GM08714 (cell line): ENCODE results near the gene GPR146.

Experiments used
- H3K4me3 ChIP-seq: fragments of 200-500 bp; sonication (Bioruptor generic); 2 replicates; pipeline ENCODE4 v1.5.1; 2014; ENCODE audit warnings: mild to moderate bottlenecking, low read length, inconsistent platforms
- ZNF274 ChIP-seq: IDR thresholded peaks from 2 replicates; pipeline ENCODE4 v1.6.1; 2012; ENCODE audit warnings: mild to moderate bottlenecking, low read depth, low read length

The GPR146 gene

DNA sequence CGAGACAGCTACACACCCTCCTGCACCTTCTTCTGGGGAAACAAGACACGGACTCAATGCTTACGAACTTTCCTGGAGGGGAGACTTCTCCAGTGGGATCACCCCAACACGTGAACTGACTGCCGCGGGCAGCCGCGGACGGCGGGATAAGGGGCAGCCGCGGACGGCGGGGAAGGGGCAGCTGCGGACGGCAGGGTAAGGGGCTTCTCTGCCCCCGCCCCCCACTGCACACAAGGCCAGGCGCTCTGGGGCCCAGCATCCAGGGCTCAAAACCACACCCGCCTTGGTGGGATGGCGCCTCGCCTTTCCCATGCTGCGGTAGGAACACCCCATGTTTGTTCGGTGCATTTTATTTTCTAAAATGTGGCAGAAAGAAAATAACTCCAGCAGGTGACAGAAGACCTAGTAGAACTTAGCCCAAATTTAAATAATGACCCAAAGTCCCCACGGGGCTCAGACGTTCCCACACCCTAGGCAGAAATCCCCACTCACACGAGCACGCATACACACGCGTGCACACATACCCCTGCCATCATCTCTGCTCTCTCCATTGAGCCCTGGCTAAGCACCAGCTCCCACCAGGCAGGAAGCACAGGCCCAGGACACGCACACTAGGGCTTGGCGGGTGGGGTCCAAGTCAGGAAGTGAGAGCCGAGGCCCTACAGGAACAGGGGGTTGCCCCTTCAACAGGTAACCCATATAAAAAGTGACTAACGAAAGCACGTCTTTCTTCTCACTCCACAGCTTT lies 26.6 kb upstream of the GPR146 start:
- TF ChIP-seq ZNF274 = no peak
- H3K4me3 ChIP-seq = no peak overlapping the region

DNA sequence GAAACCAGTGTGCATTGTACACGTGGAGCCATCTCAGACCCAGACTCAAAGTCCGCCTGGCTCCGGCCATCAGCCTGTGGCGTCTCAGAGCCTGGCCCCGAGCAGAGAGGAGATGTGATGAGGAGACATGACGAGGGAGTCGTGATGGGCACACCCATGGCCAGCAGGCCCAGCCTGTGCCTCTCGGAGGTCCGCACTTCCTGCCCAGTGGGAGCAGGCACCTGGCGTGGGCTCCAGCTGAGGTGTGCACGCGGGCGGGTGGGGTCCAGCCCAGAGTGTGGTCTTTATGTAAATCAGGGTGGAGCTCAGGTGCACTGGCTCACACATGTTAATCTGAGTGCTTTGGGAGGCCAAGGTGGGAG lies 26.0 kb upstream of the GPR146 start:
- TF ChIP-seq ZNF274 = no peak
- H3K4me3 ChIP-seq = no peak overlapping the region

DNA sequence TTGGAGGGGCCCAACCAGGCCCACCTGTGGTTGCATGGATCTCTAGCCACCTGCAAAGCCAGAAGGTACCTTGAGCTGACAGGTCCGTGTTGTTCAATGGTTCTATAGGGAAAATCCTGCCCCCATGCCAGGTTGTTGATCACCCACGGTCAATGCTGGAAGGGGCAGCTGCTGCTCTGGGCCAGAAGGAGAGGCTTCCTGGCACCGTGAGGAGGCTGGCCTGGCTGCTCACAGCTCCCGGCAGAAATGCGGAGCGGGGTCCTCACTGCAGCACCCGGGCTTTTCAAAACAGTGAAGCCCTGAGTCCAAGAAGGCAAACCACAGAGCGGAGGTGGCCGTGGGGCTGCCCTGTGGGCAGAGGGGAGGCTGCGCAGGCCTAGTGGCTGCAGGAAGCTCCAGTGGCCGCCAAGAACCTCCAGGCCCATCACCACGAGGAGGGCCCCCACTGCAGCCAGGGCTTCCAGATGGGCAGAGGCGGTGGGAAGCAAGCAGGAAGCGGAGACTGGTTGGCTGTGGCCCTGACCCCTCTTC lies 25.0 kb upstream of the GPR146 start:
- H3K4me3 ChIP-seq = no peak overlapping the region
- no peak for TF ChIP-seq ZNF274

DNA sequence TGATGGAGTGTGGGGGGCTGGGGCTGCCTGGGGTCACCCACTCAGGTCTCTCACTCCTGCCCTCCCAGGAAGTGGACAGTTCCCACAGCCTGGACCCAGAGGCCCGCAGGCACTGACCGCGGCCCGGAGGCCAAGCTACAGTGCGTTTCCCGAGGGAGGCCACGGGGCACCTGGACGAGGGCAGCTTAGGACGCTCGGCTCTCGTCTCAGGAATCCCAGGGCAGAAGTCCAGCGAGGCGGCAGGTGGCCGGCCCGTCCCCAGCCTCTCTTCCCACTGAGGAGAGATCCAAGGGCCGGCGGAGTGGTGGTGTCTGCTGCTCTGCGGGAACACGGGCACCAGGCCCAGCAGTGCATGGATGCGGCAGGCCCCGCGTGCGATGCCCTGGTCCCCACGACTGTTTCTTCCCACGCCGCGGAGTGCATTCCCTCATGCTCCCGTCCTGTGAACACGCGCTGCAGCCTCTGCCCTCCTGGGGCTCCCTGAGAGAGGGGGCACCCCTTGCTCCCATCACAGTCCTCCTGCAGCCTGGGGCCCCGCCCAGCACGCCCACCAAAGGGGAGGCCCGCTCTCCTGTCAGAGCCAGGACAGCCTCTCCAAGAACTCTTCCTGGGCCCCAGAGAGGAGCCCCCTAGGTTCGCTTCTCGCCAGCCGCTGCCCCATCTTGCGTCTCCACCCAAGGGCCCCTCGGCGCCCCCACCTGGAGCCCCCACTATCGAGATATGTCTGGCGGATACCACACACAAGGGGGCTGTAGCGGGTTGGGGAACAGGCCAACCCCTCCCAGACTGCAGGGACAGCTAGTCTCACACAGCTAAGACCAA lies 24.3 kb upstream of the GPR146 start:
- no peak for TF ChIP-seq ZNF274
- H3K4me3 ChIP-seq = no peak overlapping the region

- no peak for TF ChIP-seq ZNF274
- H3K4me3 ChIP-seq = no peak overlapping the region
These were observed 23.5 kb upstream of the GPR146 start for GRCh38 chr7:1020849-1021251.

DNA sequence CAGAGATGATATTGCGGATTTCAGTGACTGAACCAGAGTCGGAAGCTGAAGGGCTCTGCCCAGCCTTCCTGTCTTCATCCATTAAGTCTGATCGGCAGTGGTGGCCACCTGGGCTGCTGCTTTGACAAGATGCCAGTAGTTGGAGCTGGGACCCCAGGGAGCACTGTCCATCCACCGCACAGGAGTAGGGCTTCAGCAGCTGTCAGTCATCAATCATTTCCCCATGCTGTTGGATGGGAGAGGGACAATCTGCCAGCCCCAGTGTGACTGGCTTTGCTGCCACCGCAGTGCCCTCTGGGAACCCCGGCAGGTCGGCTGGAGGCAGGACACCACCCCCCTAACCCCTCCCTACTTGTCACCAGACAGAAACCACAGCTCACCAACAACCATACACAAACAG lies 23.0 kb upstream of the GPR146 start:
- H3K4me3 ChIP-seq = no peak overlapping the region
- TF ChIP-seq ZNF274 = no peak

DNA sequence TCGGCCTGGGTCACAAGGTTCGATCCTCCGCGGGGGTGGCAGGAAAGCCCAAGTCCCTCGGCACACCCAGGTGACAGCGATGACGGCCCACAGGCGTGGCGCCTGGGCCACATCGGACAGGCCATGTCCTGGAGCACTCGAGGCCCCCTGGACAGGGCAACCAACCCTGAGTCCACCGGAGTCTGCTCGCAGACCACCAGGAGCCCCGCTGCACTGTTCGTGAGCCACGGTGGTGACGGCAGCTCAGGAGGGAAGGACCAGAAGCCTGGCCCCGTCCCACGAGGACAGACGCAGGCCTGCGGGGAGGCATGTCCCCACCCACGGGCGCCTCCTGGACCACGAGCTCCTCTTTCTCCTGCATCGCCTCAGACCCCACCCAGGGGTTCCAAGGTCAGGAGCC lies 22.4 kb upstream of the GPR146 start:
- no peak overlapping the region for H3K4me3 ChIP-seq
- TF ChIP-seq ZNF274 = no peak

DNA sequence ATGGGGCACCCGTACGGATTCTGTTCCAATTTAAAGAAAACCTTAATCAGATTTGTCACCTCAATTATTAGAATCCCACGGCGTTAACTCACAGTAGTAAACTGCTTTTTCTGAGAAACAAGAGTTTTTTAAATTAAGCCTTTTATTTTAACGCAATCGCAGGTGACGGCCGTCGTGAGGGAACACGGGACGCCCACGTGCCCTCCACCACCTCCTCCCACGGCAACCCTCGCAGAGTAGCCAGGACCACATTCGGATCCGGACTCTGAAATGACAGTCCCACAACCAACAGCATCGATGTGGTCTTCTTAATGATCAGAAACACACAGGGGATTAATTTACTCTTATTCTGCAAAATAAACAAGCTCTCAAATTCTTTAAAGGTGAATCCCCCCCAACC lies 22.0 kb upstream of the GPR146 start:
- no peak for TF ChIP-seq ZNF274
- no peak overlapping the region for H3K4me3 ChIP-seq

DNA sequence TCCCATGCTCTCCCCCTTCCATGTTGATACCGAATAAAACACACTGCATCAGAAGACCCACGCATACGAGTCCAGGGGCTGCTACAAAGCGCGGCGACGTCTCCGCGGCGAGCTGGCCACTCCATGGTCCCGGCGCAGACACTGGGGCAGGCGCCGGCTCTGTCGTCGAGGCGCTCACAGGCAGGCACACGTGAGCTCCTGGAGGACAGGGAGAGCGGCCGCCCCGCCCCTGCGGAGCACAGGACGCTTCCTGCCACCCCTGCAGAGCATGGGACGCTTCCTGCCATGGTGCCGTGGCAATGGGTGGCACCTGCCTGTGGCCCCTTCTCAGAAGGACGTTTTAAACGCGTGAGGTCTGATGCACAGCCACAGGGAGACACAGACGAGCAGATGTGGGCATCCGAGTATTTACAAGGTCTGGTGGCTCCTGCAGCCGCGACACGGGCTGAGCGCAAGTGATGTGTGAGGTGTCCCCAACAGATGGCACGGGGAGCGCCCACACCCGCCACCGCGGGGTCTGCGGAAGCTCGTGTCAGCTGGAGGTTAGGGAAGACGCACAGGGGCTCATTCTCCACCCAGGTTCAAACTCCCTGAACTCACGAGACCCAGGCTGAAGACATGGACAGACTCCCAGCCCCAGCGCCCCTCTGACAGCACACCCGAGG lies 21.4 kb upstream of the GPR146 start:
- peak overlapping the region; percentile 3; the same call in 1 of the 2 replicates for H3K4me3 ChIP-seq
- no peak for TF ChIP-seq ZNF274

DNA sequence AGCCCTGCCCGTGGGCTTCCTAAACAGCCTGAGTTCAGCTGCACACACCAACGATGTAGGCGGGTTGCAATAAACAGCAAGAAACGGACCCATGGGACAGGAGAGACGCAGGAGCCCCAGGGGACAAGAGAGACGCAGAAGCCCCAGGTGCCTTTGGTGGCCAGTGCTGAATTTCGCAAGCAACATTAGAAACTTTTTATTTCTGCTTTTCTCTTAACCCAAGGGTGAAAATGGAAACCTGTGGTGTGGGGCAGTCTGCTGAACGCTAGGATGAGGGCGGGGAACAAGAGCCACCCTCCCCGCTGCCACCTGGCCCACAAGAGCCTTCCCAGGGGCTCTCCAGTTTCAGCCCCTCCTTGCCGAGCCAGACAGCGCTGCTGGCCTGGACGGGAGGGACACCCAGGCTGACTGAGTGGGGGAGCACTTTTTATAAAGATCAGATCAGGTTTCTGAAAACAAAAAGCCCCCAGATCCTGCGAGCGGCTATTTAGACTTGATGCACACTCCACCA lies 20.0 kb upstream of the GPR146 start:
- peak overlapping the region; percentile 86; the same call in 1 of the 2 replicates for H3K4me3 ChIP-seq
- TF ChIP-seq ZNF274 = no peak

DNA sequence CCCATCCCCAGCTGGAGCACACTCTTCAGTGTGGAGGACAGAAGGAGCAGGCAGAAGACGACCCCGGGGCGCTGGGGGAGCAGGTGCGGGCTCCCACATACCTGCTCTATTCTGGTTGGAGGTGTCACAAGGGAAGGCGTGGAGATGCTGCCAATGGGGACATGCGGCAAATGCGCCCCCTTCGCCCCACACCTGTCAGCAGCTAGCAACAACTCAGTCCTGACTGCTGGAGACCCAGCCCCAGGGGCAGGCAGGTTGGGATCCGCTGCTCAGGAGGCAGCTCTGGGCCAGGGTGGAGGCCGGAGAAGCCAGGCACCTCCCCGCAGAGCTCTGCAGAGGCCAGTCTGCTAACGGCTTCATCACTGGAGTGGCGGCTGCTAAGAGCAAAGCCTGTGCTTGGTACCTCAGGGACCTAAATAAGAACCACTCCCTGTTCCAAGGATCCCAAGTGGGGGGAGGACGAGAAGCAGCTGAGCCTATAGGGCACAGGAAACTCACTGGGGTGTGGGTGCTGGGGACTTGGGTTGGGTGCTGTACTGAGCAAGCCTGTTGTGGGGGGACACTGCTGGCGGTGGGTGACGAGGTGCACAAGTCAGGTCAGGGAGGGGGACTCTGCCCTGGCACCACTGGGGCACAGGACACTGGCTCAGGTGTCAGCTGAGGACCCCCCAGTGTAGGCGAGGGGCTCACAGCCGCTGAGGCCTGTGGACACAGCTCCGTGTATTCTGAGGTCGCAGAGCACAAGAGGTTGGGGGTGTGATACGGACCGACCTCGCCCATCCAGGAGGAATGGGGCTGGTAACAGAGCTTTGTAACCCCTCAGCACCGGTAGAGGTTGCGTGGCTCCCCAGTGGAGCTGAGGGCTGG lies 19.2 kb upstream of the GPR146 start:
- peak overlapping the region; percentile 86; the same call in 1 of the 2 replicates for H3K4me3 ChIP-seq
- TF ChIP-seq ZNF274 = no peak

DNA sequence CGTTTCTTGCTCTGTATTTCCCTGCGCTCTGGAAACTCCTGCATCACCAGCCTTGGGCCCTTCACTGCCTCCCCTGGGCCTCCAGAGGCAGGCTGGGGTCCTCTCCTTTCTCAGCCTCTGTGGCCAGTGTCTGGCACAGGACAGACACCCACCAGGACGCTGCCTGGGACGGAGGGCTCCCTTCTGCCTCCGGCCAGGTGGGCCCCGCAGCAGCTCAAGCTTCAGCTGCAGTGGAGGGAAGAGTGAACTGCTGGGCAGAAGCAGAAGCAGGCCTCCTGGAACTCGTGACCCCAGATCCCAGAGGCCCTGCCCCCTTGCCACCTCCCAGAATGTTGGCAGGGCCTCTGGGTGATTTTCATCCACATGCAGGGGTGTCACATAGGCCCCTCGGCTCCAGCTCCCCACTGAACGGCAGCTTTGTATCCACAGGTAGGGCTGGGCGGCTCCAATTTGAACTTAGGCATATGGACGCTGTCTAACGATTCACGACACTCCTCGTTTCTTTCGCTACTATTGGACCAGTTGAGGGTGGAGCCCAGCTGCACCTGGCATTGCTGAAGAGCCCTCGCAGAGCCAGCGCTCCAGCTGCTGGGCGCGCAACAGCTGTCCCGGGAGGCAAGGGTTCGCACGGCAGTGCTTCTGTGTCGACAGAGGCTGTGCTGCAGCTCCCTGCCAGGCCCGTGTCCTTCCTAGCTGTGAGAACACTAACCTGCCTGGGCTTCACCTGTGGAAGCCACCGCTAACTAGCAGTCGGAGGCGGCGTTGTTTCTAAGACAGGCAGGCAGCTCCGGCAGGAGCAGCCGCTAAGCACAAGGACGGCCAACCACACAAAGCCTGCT lies 18.4 kb upstream of the GPR146 start:
- TF ChIP-seq ZNF274 = no peak
- H3K4me3 ChIP-seq = peak overlapping the region; percentile 86; the same call in 1 of the 2 replicates
